ENCODE measurements around the gene SLC23A3.

DNA sequence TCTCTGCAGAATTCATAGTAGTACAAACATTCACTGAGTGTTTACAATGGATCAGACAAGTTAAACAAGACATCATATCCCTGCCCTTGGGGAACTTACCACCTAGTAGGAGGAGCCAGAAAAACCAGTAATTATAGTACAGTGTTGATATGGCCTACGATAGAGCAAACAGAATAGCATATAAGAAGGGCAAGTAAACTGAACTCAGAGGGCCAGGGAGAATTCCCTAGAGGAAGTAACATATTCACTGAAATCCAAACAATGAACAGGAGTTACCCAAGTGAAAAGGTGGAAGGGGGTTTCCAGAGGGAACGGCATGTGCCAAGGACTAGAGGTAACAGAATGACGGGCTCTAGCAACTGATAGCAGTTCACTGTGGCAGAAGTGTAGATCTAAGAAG lies 43.3 kb downstream of the SLC23A3 start:
- TF ChIP-seq, protein P1, sequence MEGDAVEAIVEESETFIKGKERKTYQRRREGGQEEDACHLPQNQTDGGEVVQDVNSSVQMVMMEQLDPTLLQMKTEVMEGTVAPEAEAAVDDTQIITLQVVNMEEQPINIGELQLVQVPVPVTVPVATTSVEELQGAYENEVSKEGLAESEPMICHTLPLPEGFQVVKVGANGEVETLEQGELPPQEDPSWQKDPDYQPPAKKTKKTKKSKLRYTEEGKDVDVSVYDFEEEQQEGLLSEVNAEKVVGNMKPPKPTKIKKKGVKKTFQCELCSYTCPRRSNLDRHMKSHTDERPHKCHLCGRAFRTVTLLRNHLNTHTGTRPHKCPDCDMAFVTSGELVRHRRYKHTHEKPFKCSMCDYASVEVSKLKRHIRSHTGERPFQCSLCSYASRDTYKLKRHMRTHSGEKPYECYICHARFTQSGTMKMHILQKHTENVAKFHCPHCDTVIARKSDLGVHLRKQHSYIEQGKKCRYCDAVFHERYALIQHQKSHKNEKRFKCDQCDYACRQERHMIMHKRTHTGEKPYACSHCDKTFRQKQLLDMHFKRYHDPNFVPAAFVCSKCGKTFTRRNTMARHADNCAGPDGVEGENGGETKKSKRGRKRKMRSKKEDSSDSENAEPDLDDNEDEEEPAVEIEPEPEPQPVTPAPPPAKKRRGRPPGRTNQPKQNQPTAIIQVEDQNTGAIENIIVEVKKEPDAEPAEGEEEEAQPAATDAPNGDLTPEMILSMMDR (IDR thresholded peaks at IDR 0.05), result no peak
- no peak for TF ChIP-seq POLR2A (IDR thresholded peaks at IDR 0.05)
